GM12878 (cell line): ENCODE measurements around the gene DNAJC12. TPM values are rescaled to one million over a fixed set of nuclear protein-coding genes. Genes with fewer than 3 reads are reported as not detected.
A peak's percentile ranks its signal among the peaks of the same experiment; 100 is the strongest.

Experiments used
- ATAC-seq: fragments of 200-7000 bp; cut with Tn5 transposase; 3 replicates; pipeline ENCODE4 v1.9.1; 2020; ENCODE audit warnings: mild to moderate bottlenecking, moderate library complexity
- BruUV-seq: library from RNA; stranded (reverse); fragments of 400-500 nt; replicated peaks from 2 replicates; lab custom pipeline; 2021; lab: Mats Ljungman, UMichigan
- CTCF ChIA-PET: fragments of 300-600 bp; sonication (Branson Sonifier 250); formaldehyde crosslinking; extraction: SDS; loops from one replicate; lab custom pipeline; 2021; ENCODE audit warnings: inconsistent platforms; lab: Yijun Ruan, JAX
- POLR2A ChIA-PET: fragments of 350-600 bp; formaldehyde crosslinking; extraction: SDS; loops from one replicate; lab custom pipeline; 2021; ENCODE audit warnings: inconsistent platforms; lab: Charles Lee
- RAD21 ChIA-PET: fragments of 300-600 bp; sonication (Branson Sonifier 250); formaldehyde crosslinking; loops from one replicate; lab custom pipeline; 2023; ENCODE audit warnings: antibody characterized with exemption; ENCODE audit not compliant: unreplicated experiment; lab: Charles Lee
- SMC1A ChIA-PET: fragments of 300-600 bp; sonication (Branson Sonifier 250); formaldehyde crosslinking; loops from one replicate; lab custom pipeline; 2023; ENCODE audit not compliant: unreplicated experiment, uncharacterized antibody; lab: Charles Lee
- DNase-seq: peaks from one replicate; pipeline ENCODE4 v3.0.0-alpha.2; 2011; ENCODE audit warnings: low read depth, low spot score
- FAIRE-seq: peaks from 3 replicates; lab custom pipeline; 2011; peaks lifted over from hg19 to GRCh38; lab: Jason Lieb, UNC
- H2AFZ ChIP-seq: 2 replicates; pipeline ENCODE4 v1.6.0; 2011; ENCODE audit warnings: low read depth, low read length, control low read depth; ENCODE audit not compliant: control insufficient read depth
- H3K27ac ChIP-seq: 2 replicates; pipeline ENCODE4 v1.5.1; 2011; ENCODE audit warnings: control low read depth; ENCODE audit not compliant: control insufficient read depth, insufficient read depth
- H3K27me3 ChIP-seq, 2 experiments: replicated peaks in 1 of 2; 2 replicates each; pipeline versions ENCODE4 v1.6.0 to v1.6.1; 2011; ENCODE audit warnings: low read length in 1 of 2; ENCODE audit not compliant: control insufficient read depth in 2 of 2, insufficient read depth in 2 of 2
- H3K36me3 ChIP-seq, 2 experiments: 2 replicates each; pipeline ENCODE4 v1.5.1; 2011; ENCODE audit warnings: low read length in 1 of 2; ENCODE audit not compliant: control insufficient read depth in 2 of 2, insufficient read depth in 2 of 2
- H3K4me1 ChIP-seq: 2 replicates; pipeline ENCODE4 v1.6.1; 2011; ENCODE audit warnings: mild to moderate bottlenecking, low read length, moderate library complexity, mixed read lengths; ENCODE audit not compliant: control insufficient read depth, insufficient read depth
- H3K4me2 ChIP-seq: 2 replicates; pipeline ENCODE4 v1.6.0; 2011; ENCODE audit warnings: control low read depth; ENCODE audit not compliant: control insufficient read depth, insufficient read depth
- H3K4me3 ChIP-seq: fragments of 200-600 bp; sonication (generic); 2 replicates; pipeline ENCODE4 v1.5.1; 2016
- H3K79me2 ChIP-seq: 2 replicates; pipeline ENCODE4 v1.6.0; 2011; ENCODE audit warnings: low read length; ENCODE audit not compliant: control insufficient read depth, insufficient read depth
- H3K9ac ChIP-seq: 2 replicates; pipeline ENCODE4 v1.8.0; 2011; ENCODE audit warnings: low read length, control low read depth, mixed read lengths; ENCODE audit not compliant: control insufficient read depth, insufficient read depth
- H3K9me3 ChIP-seq: replicated peaks from 3 replicates; pipeline ENCODE4 v1.5.1; 2011; ENCODE audit warnings: mild to moderate bottlenecking, low read length; ENCODE audit not compliant: control insufficient read depth, insufficient read depth
- H4K20me1 ChIP-seq: 2 replicates; pipeline ENCODE4 v1.6.0; 2011; ENCODE audit not compliant: control insufficient read depth, insufficient read depth
- BACH1 ChIP-seq: fragments of 450-650 bp; IDR thresholded peaks from 2 replicates; pipeline ENCODE4 v1.6.1; 2017; ENCODE audit warnings: mild to moderate bottlenecking, borderline replicate concordance
- CBX3 ChIP-seq: fragments of 200-600 bp; sonication (generic); IDR thresholded peaks from 2 replicates; pipeline ENCODE4 v1.6.1; 2016; ENCODE audit warnings: low read depth, borderline replicate concordance
- EZH2 ChIP-seq: IDR thresholded peaks from 2 replicates; pipeline ENCODE4 v1.6.1; 2012; ENCODE audit warnings: low read depth, mild to moderate bottlenecking, control low read depth, inconsistent platforms, low read length, borderline replicate concordance; ENCODE audit not compliant: control insufficient read depth
- FOS ChIP-seq: IDR thresholded peaks from 3 replicates; pipeline ENCODE4 v1.6.1; 2011; ENCODE audit warnings: borderline replicate concordance; ENCODE audit not compliant: insufficient read length; ENCODE audit errors: extremely low read depth
- MTA3 ChIP-seq: IDR thresholded peaks from 2 replicates; pipeline ENCODE4 v1.6.1; 2012; ENCODE audit warnings: low read length, inconsistent platforms, borderline replicate concordance
- MYB ChIP-seq: fragments of 150-350 bp; IDR thresholded peaks from 2 replicates; pipeline ENCODE4 v1.6.1; 2014; ENCODE audit warnings: mild to moderate bottlenecking, low read depth, low read length, borderline replicate concordance
- PAX5 ChIP-seq: IDR thresholded peaks from 2 replicates; pipeline ENCODE4 v1.6.1; 2011; ENCODE audit warnings: low read depth, low read length, borderline replicate concordance
- POLR2AphosphoS2 ChIP-seq: IDR thresholded peaks from 2 replicates; pipeline ENCODE4 v1.6.1; 2011; ENCODE audit warnings: low read depth, mild to moderate bottlenecking, low read length, improper control_type of control experiment, moderate library complexity
- POLR2AphosphoS5 ChIP-seq: IDR thresholded peaks from 2 replicates; pipeline ENCODE4 v1.6.1; 2011; ENCODE audit warnings: mild to moderate bottlenecking, low read length, inconsistent platforms
- SMAD5 ChIP-seq: IDR thresholded peaks from 2 replicates; pipeline ENCODE4 v1.6.1; 2016; ENCODE audit warnings: antibody characterized with exemption, low read depth
- SMARCA5 ChIP-seq: fragments of 450-650 bp; IDR thresholded peaks from 2 replicates; pipeline ENCODE4 v1.6.1; 2017; ENCODE audit warnings: mild to moderate bottlenecking
- WGBS: methylation state at CpG from one replicate; pipeline ENCODE4 v1.1.6; 2016; ENCODE audit warnings: low lambda C conversion rate; ENCODE audit not compliant: insufficient replicate concordance, insufficient coverage; ENCODE audit errors: missing lambda C conversion rate; 5-methylcytosine and 5-hydroxymethylcytosine counted together
- in situ Hi-C: fragments of 300-500 bp; cut with MboI; formaldehyde crosslinking; loops from 9 replicates; pipeline ENCODE4 v1.14.3; 2018; ENCODE audit warnings: mixed read lengths
- intact Hi-C: fragments of 100-400 bp; cut with micrococcal nuclease; formaldehyde crosslinking; loops from one replicate; pipeline ENCODE4 v1.14.2; 2022; ENCODE audit not compliant: unreplicated experiment
- polyA plus RNA-seq, 11 experiments: library from polyadenylated mRNA; depleted of rRNA in 4 of 11; unstranded in 6 of 11; stranded (reverse) in 5 of 11; fragments of >200 nt; fragmentation: Nextera tagmentation in 4 of 11; fragmentation: Illumina TruSeq in 1 of 11; extraction: Ambion mirVana in 4 of 11; extraction: Trizol in 1 of 11; gene quantifications; 1 replicate in 1 of 11; 2 replicates in 10 of 11; pipeline versions ENCODE4 v1.2.1 to v1.2.3, GENCODE V29; 2011 to 2016; ENCODE audit warnings: inconsistent platforms in 2 of 11, missing spikeins in 2 of 11, low read depth in 1 of 11
- total RNA-seq, 4 experiments: library from RNA; depleted of rRNA in 3 of 4; stranded (reverse); fragments of >200 nt in 3 of 4; fragmentation: Illumina TruSeq in 1 of 4; extraction: Trizol in 1 of 4; gene quantifications; 2 replicates each; pipeline versions ENCODE4 v1.2.1 to v1.2.3, GENCODE V29; 2013 to 2021
- TF ChIP-seq, protein P1 (sequence below): fragments of 450-650 bp; conservative IDR thresholded peaks from 2 replicates; pipeline ENCODE4 v1.6.1; 2017; ENCODE audit warnings: mild to moderate bottlenecking, moderate library complexity
- TF ChIP-seq, protein P2 (sequence below): IDR thresholded peaks from 2 replicates; pipeline ENCODE4 v1.6.1; 2012; ENCODE audit warnings: low read depth, low read length, improper control_type of control experiment
- TF ChIP-seq, protein P3 (sequence below): IDR thresholded peaks from 2 replicates; pipeline ENCODE4 v1.6.1; 2011; ENCODE audit warnings: borderline replicate concordance, low read depth, mild to moderate bottlenecking, moderate library complexity, low read length; ENCODE audit not compliant: insufficient read depth, poor library complexity, severe bottlenecking

DNAJC12 gene
- total and polyA plus RNA-seq, 10 of the 15 experiments (the other 5 are each of a cell fraction or from before 2014, with no cell fraction given), result 1.1 to 4.5 (median 3.0) TPM

DNA sequence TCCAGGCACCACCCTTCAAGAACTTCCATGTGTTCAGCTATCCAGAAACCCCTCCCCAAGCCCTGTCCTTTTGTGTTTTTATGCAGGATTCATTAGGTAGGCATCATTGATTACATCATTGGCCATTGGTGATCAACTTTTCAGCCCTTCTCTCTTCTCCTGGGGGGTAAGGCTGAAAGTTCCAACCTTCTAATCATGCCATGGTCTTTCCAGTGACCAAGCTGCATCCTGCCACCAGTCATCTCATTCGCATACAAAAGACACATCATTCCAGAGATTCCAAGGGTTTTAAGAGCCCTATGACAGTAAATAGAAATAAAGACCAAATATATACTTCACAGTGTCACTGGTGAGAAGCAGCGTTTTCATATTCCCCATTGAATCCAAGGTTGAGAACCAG is 48.2 kb downstream of the DNAJC12 start (continued):
- TF ChIP-seq, protein P1, sequence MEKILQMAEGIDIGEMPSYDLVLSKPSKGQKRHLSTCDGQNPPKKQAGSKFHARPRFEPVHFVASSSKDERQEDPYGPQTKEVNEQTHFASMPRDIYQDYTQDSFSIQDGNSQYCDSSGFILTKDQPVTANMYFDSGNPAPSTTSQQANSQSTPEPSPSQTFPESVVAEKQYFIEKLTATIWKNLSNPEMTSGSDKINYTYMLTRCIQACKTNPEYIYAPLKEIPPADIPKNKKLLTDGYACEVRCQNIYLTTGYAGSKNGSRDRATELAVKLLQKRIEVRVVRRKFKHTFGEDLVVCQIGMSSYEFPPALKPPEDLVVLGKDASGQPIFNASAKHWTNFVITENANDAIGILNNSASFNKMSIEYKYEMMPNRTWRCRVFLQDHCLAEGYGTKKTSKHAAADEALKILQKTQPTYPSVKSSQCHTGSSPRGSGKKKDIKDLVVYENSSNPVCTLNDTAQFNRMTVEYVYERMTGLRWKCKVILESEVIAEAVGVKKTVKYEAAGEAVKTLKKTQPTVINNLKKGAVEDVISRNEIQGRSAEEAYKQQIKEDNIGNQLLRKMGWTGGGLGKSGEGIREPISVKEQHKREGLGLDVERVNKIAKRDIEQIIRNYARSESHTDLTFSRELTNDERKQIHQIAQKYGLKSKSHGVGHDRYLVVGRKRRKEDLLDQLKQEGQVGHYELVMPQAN, result no peak
- no peak for TF ChIP-seq MTA3
- TF ChIP-seq, protein P2, sequence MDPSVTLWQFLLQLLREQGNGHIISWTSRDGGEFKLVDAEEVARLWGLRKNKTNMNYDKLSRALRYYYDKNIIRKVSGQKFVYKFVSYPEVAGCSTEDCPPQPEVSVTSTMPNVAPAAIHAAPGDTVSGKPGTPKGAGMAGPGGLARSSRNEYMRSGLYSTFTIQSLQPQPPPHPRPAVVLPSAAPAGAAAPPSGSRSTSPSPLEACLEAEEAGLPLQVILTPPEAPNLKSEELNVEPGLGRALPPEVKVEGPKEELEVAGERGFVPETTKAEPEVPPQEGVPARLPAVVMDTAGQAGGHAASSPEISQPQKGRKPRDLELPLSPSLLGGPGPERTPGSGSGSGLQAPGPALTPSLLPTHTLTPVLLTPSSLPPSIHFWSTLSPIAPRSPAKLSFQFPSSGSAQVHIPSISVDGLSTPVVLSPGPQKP, result no peak
- no peak for TF ChIP-seq BACH1
- TF ChIP-seq POLR2AphosphoS2, result no peak
- no peak for TF ChIP-seq CBX3

DNA sequence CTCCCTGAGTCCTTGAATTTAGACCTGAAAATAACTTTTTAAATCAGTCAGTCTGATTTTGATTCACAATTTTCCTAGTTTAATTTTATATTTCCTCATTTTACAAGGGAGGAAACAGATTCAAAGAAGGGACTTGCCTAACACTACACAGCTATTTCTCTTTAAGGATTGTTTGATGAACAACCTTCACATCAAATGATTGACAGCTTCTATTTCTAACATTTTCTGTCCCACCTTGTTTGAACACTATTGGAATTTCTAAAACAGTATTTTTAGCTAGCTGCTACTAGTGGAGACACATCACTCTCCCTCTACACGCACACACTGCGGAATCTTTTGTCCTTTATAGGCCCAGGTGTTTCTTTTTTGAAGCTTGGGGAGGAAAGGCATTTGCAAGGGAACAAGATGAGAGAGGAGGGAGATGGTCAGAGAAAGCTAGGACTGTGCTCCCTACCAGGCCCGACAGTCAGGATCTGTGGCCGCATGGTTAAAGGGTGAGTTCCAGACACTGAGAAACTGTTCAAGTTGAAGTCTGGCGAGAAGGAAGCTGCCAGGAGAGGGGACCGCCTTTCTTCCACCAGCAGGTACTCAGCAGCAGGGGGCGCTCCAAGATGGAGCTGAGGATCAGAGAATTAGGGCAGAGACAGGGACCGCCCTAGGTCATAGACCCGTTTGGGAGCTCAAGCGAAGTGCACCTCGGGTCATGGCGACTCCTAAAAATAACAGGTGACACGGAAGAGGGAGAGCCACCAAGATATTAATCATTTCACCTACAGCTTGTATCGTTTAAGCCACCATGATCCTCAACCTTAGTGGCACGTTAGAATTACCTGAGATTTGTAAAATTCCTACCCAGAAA is 49.7 kb downstream of the DNAJC12 start:
- ChIA-PET SMC1A (interaction anchor here (0.6 to 3.6 kb wide), 37 partner anchors 8 to 561 kb away, joined by 3 to 46 read pairs (median 5); partner anchors contain the start of genes CTNNA3, DNAJC12 and SIRT1), POLR2A (interaction anchor here (1.5 kb wide), 1 partner anchor 369 kb away, joined by 13 read pairs; no protein-coding TSS in a partner anchor), CTCF (interaction anchor here (0.5 to 7.7 kb wide), 84 partner anchors 9 to 1686 kb away, joined by 3 to 113 read pairs (median 4); partner anchors contain the start of genes CTNNA3, DNAJC12, MYPN and PBLD), RAD21 (interaction anchor here (0.6 to 4.2 kb wide), 34 partner anchors 9 to 1039 kb away, joined by 3 to 64 read pairs (median 4); partner anchors contain the start of genes DNAJC12, PBLD and STOX1)
- H4K20me1 ChIP-seq, result no peaks in the 10 kb centered on the region
- peak overlapping the region; percentile 59 for H3K4me2 ChIP-seq
- H3K4me3 ChIP-seq, result no peak overlapping the region
- DNase-seq (no peak), FAIRE-seq (peak; percentile 83), ATAC-seq (peak; percentile 84)
- H3K36me3 ChIP-seq, result no peaks in the 10 kb centered on the region
- intact Hi-C loops, result loop anchor here (1.0 kb wide), 4 partner anchors 61 to 514 kb away; no protein-coding TSS in a partner anchor
- no peaks in the 10 kb centered on the region for H3K9me3 ChIP-seq
- WGBS, result 21% methylated on average over 15 of the region's 15 CpGs
- BruUV-seq, result no TSS peak
- no peaks in the 10 kb centered on the region for H3K27me3 ChIP-seq
- H3K79me2 ChIP-seq, result no peaks in the 10 kb centered on the region
- in situ Hi-C loops, result loop anchor here (5.0 kb wide), 1 partner anchor 369 kb away; no protein-coding TSS in a partner anchor
- no peak overlapping the region for H3K9ac ChIP-seq
- no peak overlapping the region for H3K27ac ChIP-seq
- peak overlapping the region; percentile 57 for H2AFZ ChIP-seq
- peaks cover 20% of the 10 kb centered on the region for H3K4me1 ChIP-seq
- TF ChIP-seq PAX5 (no peak), SMAD5 (no peak), POLR2AphosphoS5 (no peak), FOS (no peak), SMARCA5 (peak; percentile 53; the same call in 1 of the 2 replicates), MYB (no peak), EZH2 (no peak)
- TF ChIP-seq, protein P2, result no peak
- TF ChIP-seq, protein P3, sequence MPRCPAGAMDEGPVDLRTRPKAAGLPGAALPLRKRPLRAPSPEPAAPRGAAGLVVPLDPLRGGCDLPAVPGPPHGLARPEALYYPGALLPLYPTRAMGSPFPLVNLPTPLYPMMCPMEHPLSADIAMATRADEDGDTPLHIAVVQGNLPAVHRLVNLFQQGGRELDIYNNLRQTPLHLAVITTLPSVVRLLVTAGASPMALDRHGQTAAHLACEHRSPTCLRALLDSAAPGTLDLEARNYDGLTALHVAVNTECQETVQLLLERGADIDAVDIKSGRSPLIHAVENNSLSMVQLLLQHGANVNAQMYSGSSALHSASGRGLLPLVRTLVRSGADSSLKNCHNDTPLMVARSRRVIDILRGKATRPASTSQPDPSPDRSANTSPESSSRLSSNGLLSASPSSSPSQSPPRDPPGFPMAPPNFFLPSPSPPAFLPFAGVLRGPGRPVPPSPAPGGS, result no peak
